Measurements from ENCODE around the gene ZNF132. TPM values are rescaled to one million over a fixed set of nuclear protein-coding genes. Genes with fewer than 3 reads are reported as not detected.
A peak's percentile ranks its signal among the peaks of the same experiment; 100 is the strongest.
"Not testable (repeated sequence)": the region's sequence is repeated elsewhere in the genome, so short reads cannot be mapped to it uniquely, and the experiment has no call there.

ZNF132 gene
- total RNA-seq, 3 donors from 2014 or later = 1.0 to 1.8 (median 1.8) TPM

GRCh38 chr19:58474291-58474996 lies 34.5 kb upstream of the ZNF132 start:
- no peak for ATAC-seq
- H3K4me1 Mint-ChIP-seq (ENCODE audit: low read depth) = peaks cover 19% of the 10 kb centered on the region
- H3K9me3 Mint-ChIP-seq = no peaks in the 10 kb centered on the region
- no peak for DNase-seq
- H3K36me3 Mint-ChIP-seq (ENCODE audit: insufficient read depth) = peaks cover 9% of the 10 kb centered on the region
- H3K27me3 Mint-ChIP-seq (ENCODE audit: low read depth) = no peaks in the 10 kb centered on the region
- H3K4me3 Mint-ChIP-seq = peak overlapping the region; percentile 90

- ATAC-seq (no peak), DNase-seq (no peak)
- peak overlapping the region; percentile 90 for H3K4me3 Mint-ChIP-seq
- H3K36me3 Mint-ChIP-seq (ENCODE audit: insufficient read depth) = peaks cover 9% of the 10 kb centered on the region
- no peaks in the 10 kb centered on the region for H3K9me3 Mint-ChIP-seq
- H3K4me1 Mint-ChIP-seq (ENCODE audit: low read depth) = peaks cover 22% of the 10 kb centered on the region
- no peaks in the 10 kb centered on the region for H3K27me3 Mint-ChIP-seq (ENCODE audit: low read depth)
Observed at GRCh38 chr19:58473775-58474174, 33.8 kb upstream of the ZNF132 start.

- Mint-ChIP-seq H3K4me1 (ENCODE audit: low read depth) (peaks cover 31% of the 10 kb centered on the region), H3K4me3 (no peak overlapping the region), H3K9me3 (no peaks in the 10 kb centered on the region), H3K27me3 (ENCODE audit: low read depth) (no peaks in the 10 kb centered on the region), H3K36me3 (ENCODE audit: insufficient read depth) (peaks cover 9% of the 10 kb centered on the region)
- ATAC-seq (no peak), DNase-seq (no peak)
Observed at GRCh38 chr19:58471736-58472135, 31.8 kb upstream of the ZNF132 start.

GRCh38 chr19:58470837-58471543 lies 31.0 kb upstream of the ZNF132 start:
- not testable (repeated sequence) for H3K36me3 Mint-ChIP-seq (ENCODE audit: insufficient read depth); H3K4me3 Mint-ChIP-seq; DNase-seq; H3K27me3 Mint-ChIP-seq (ENCODE audit: low read depth); ATAC-seq; H3K9me3 Mint-ChIP-seq
- H3K4me1 Mint-ChIP-seq (ENCODE audit: low read depth) = peaks cover 27% of the 10 kb centered on the region

GRCh38 chr19:58469241-58470013 lies 29.5 kb upstream of the ZNF132 start:
- Mint-ChIP-seq H3K27me3 (ENCODE audit: low read depth) (no peaks in the 10 kb centered on the region), H3K4me3 (peak overlapping the region; percentile 33), H3K4me1 (ENCODE audit: low read depth) (peaks cover 17% of the 10 kb centered on the region), H3K9me3 (no peaks in the 10 kb centered on the region), H3K36me3 (ENCODE audit: insufficient read depth) (peaks cover 9% of the 10 kb centered on the region)
- no peak for ATAC-seq
- DNase-seq = no peak

GRCh38 chr19:58468216-58468839 lies 28.4 kb upstream of the ZNF132 start:
- Mint-ChIP-seq H3K9me3 (no peaks in the 10 kb centered on the region), H3K36me3 (ENCODE audit: insufficient read depth) (peaks cover 9% of the 10 kb centered on the region), H3K4me3 (peak overlapping the region; percentile 88), H3K27me3 (ENCODE audit: low read depth) (no peaks in the 10 kb centered on the region), H3K4me1 (ENCODE audit: low read depth) (peaks cover 17% of the 10 kb centered on the region)
- no peak for DNase-seq
- no peak for ATAC-seq

GRCh38 chr19:58466760-58467589 lies 27.0 kb upstream of the ZNF132 start, which contains the start of gene ZNF324:
ZNF324 (plus strand) TSS chr19:58467080; CDS start chr19:58469186, 2,106 bp downstream.
- peaks cover 3% of the 10 kb centered on the region for H3K36me3 Mint-ChIP-seq (ENCODE audit: insufficient read depth)
- no peaks in the 10 kb centered on the region for H3K27me3 Mint-ChIP-seq (ENCODE audit: low read depth)
- peak; percentile 95 to 97 for ATAC-seq
- H3K4me3 Mint-ChIP-seq = peak within 1 kb of the TSS; percentile 88
- H3K4me1 Mint-ChIP-seq (ENCODE audit: low read depth) = peaks cover 17% of the 10 kb centered on the region
- peak; percentile 96 for DNase-seq
- no peaks in the 10 kb centered on the region for H3K9me3 Mint-ChIP-seq

- Mint-ChIP-seq H3K27me3 (ENCODE audit: low read depth) (no peaks in the 10 kb centered on the region), H3K4me3 (peak overlapping the region; percentile 88), H3K9me3 (no peaks in the 10 kb centered on the region), H3K4me1 (ENCODE audit: low read depth) (peaks cover 17% of the 10 kb centered on the region), H3K36me3 (ENCODE audit: insufficient read depth) (peaks cover 3% of the 10 kb centered on the region)
- DNase-seq = no peak
- ATAC-seq = peak; percentile 2 to 11
Observed at GRCh38 chr19:58466089-58466759, 26.3 kb upstream of the ZNF132 start.

- DNase-seq = no peak
- Mint-ChIP-seq H3K9me3 (no peaks in the 10 kb centered on the region), H3K4me3 (no peak overlapping the region), H3K4me1 (ENCODE audit: low read depth) (no peaks in the 10 kb centered on the region), H3K36me3 (ENCODE audit: insufficient read depth) (peaks cover 6% of the 10 kb centered on the region), H3K27me3 (ENCODE audit: low read depth) (no peaks in the 10 kb centered on the region)
- ATAC-seq = no peak
Observed at GRCh38 chr19:58460039-58460438, 20.1 kb upstream of the ZNF132 start.

- H3K9me3 Mint-ChIP-seq = no peaks in the 10 kb centered on the region
- ATAC-seq (no peak), DNase-seq (no peak)
- peaks cover 10% of the 10 kb centered on the region for H3K36me3 Mint-ChIP-seq (ENCODE audit: insufficient read depth)
- peaks cover 11% of the 10 kb centered on the region for H3K4me1 Mint-ChIP-seq (ENCODE audit: low read depth)
- peaks cover 2% of the 10 kb centered on the region for H3K27me3 Mint-ChIP-seq (ENCODE audit: low read depth)
- H3K4me3 Mint-ChIP-seq = no peak overlapping the region
Observed at GRCh38 chr19:58456111-58456510, 16.2 kb upstream of the ZNF132 start.

GRCh38 chr19:58455306-58455705 lies 15.4 kb upstream of the ZNF132 start:
- peaks cover 18% of the 10 kb centered on the region for H3K4me1 Mint-ChIP-seq (ENCODE audit: low read depth)
- peaks cover 2% of the 10 kb centered on the region for H3K27me3 Mint-ChIP-seq (ENCODE audit: low read depth)
- H3K4me3 Mint-ChIP-seq = no peak overlapping the region
- no peak for DNase-seq
- H3K36me3 Mint-ChIP-seq (ENCODE audit: insufficient read depth) = peaks cover 10% of the 10 kb centered on the region
- H3K9me3 Mint-ChIP-seq = no peaks in the 10 kb centered on the region
- ATAC-seq = no peak

- ATAC-seq = no peak
- DNase-seq = no peak
- Mint-ChIP-seq H3K27me3 (ENCODE audit: low read depth) (peaks cover 5% of the 10 kb centered on the region), H3K4me1 (ENCODE audit: low read depth) (peaks cover 19% of the 10 kb centered on the region), H3K36me3 (ENCODE audit: insufficient read depth) (peaks cover 10% of the 10 kb centered on the region), H3K9me3 (peaks cover 5% of the 10 kb centered on the region), H3K4me3 (peak overlapping the region; percentile 60)
Observed at GRCh38 chr19:58453743-58454142, 13.8 kb upstream of the ZNF132 start.

All from activated T-cell treated with anti-CD3 and anti-CD28 coated beads, Interleukin-2, amount 50 U/mL, for 4 hours (primary cell).